GM19043 (cell line): Measurements from ENCODE around the gene TTC3.

Source experiments
- ATAC-seq: cut with Tn5 transposase; IDR thresholded peaks from one replicate; pipeline ENCODE4 v1.9.1; 2021; ENCODE audit warnings: low read depth; ENCODE audit not compliant: unreplicated experiment

TTC3 gene

GRCh38 chr21:37186983-37187382 is 113.9 kb downstream of the TTC3 start:
- ATAC-seq, result no peak

GRCh38 chr21:37188825-37189224 is 115.8 kb downstream of the TTC3 start:
- ATAC-seq, result no peak

GRCh38 chr21:37192019-37192418 is 119.0 kb downstream of the TTC3 start:
- no peak for ATAC-seq

DNA sequence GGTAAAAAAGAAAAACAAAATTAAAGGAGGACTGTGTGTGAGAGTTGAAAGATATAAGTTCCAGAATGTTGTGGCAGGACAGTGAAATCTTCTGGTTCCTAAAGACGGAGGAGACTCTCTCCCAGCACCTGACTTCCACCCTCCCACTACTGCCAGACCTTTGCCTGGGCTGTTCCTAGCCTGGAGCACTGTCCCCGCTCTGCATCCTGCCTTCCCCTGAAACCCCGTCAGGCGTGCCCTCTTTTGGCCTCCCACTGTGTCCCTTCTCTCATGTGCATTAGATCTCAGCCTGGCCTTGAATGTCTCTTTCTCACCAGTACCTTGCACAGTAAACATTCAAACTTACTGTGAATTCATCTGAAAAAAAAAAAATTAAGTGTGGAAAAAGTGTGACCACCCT is 120.0 kb downstream of the TTC3 start:
- no peak for ATAC-seq

DNA sequence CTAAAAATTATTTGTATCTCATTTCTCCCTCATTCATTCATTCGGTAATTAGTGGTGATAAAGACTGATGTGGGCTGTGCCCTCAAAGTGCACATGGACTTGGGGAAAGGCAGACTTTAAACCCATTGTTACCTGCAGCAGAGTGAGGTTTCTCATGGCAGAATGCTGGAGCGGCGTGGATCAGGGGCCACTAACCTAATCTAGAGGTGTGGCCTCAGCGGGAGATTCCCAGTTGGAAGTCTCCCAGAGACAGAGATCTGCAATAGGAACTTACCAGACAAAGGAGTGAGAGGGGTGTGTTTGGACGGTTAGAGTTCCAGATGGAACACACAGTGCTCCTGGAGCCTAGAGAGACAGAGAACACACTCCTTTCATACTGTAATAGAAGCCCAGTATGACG is 120.6 kb downstream of the TTC3 start:
- ATAC-seq, result no peak

DNA sequence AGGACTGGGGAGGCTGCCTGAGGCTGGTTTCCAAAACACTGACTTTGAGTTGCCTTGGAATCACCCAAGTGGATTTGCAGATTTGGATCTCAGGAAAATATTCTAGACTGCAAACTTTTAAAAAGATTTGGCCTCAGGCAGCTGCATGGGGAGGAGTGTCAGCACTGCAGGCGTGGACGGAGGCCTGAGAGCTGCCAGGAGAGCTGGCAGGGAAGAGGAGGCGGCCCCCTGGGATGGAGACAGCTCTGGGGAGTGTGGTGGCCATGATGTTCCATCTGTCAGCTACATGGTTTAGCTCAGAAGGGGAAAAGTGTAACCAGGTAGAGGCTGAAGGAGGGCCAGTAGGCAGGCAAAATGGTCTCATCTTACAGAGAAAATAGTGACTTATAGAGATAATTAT is 122.0 kb downstream of the TTC3 start:
- no peak for ATAC-seq

DNA sequence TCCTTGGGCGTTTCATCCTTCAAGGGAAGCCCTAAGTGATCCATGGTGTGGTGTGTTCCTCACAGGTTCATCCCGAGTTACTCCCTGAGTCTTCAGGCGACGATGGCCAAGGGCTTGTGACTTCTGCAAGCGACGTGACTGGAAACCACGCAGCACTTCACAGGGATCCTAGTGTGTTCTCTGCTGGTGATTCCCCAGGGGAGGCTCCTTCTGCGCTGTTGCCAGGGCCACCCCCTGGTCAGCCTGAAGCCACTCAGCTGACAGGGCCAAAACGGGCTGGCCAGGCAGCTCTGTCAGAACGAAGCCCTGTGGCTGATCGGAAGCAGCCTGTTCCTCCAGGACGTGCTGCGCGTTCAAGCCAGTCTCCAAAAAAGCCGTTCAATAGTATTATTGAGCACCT is 122.6 kb downstream of the TTC3 start:
- no peak for ATAC-seq

GRCh38 chr21:37196847-37197246 is 123.8 kb downstream of the TTC3 start:
- ATAC-seq, result no peak

GRCh38 chr21:37197746-37198145 is 124.7 kb downstream of the TTC3 start:
- no peak for ATAC-seq

DNA sequence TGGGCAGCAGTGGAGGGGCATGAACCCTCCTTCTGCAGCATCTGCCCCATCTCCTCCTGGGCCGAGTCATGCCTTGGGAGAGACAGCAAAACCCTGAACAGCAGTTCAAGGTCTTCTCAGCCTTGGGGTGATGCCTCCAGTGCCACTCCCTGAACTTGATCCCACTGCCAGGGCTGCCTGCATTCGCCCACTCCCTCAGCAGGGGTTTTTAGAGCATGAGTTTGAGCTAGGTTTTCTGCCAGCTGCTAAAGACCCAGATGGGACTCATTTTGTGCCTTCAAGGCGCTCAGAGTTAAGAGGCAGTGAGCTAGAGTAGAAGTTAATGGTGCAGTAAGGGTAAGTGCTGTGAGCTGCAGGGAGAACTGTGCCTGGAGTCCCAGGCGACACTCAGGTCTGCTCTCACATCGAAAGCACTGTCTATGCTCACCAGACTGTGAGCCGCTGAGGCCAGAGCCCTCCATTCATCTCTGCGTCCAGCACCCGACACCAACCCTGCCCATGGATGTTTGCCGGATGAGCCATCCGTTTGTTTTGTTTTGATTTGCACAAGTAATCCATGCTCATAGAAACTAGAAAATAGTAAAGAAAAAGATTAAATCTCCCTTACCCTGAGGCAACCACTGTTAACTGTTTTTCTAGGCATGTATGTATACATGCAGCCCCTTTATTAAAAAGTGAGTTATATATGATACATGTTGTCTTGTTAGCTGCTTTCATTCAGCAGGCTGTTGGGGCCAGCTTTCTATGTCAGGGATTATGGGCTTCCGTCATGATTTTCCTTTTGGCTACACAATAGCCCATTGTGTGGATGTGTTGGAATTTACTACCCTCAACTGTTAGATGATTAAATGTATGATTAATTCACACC is 126.2 kb downstream of the TTC3 start:
- no peak for ATAC-seq

DNA sequence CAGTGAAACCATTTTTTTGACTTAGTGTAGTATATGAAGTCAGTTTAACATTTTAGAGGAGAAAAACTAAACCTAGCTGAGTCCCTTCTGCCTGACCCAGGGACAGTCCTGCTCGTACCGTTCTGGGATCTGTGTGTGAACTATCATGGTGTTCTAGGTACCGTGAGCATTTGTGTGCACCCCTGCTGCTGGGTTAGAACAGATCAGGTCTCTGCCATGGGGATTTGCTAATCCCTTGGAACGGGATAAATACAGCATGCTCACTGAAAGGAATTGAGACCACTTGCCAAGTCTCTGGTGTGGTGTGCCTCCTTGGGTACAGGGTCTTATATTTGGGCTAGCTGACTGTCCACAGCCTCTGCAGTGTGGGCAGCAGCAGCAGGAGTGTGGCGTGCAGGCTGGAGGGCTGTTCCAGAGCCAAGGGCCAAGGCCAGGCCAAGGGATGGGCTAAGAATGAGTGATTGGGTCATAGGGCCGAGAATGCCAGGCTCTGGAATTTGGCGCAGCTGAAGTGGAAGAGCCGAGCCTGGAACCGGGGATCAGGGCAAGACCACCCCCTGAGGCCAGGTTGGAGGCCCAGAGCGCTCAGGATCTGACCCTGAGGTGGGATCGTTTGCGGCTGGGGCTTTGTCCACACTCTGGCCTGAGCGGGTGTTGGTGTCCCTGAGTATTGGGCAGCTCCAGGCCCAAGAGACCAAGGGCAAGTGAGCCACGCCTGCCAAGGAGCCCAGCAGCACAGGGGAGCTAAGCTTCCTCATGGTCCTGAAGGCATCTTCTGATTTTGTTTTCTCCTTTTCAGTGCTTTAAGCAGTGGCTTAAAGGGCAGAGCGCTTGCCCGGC is 127.8 kb downstream of the TTC3 start:
- ATAC-seq, result no peak

GRCh38 chr21:37202221-37203110 is 129.4 kb downstream of the TTC3 start:
- ATAC-seq, result no peak

- no peak for ATAC-seq
Observed at GRCh38 chr21:37204580-37204979, 131.5 kb downstream of the TTC3 start.

GRCh38 chr21:37206496-37206895 is 133.4 kb downstream of the TTC3 start:
- ATAC-seq, result no peak

GRCh38 chr21:37207441-37208009 is 134.5 kb downstream of the TTC3 start:
- ATAC-seq, result peak; percentile 53

DNA sequence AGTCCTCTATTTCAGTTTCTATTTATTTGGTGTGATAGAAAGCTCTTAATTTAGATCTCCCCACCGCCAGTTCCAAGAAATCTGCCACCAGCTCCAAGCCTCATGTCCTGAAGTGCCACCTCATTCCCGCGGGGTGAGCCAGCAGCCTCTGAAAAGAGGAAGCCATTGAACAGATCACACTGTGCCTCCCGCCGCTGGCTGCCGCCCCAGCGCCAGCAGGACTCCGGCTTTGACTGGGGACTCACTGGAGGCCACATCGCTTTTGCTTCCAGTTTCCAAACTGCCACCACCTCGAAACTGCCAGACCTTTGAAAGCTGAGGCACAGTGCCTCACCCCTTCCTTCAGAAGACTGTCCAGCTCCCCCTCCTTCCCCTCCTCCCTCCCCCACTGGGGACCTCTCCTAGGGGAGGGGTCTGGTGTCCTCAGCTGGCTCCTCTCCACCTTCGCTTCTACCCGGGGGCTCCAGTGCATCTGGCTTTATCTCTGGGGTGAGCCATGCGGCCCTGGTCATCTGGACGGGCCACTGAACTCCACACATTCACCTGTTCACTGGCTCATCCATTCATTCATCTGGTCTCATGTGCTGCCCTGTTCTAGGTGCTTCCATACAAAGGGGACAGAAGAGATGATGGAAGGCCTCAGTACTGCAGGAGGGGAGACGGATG is 135.1 kb downstream of the TTC3 start:
- ATAC-seq, result peak; percentile 56

GRCh38 chr21:37208741-37209225 is 135.7 kb downstream of the TTC3 start:
- ATAC-seq, result no peak

DNA sequence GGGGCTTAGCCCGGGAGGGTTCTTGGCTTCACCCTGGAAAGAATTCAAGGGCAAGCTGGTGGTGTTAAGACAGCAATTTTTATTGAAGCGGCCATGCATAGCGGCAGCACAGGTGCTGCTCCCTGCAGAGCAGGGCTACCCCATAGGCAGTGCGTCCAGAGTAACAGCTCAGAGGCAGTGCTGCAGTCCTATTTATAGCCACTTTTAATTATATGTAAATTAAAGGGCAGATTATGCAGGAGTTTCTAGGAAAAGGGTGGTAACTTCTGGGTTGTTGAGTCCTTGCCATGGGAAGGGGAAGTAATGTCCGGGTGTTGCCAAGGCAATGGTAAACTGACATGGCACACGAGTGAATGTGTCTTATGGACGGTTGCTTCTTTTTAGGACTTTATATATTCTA is 137.1 kb downstream of the TTC3 start:
- no peak for ATAC-seq

GRCh38 chr21:37210799-37211198 is 137.7 kb downstream of the TTC3 start:
- ATAC-seq, result no peak

- ATAC-seq, result no peak
Observed at GRCh38 chr21:37214952-37215351, 141.9 kb downstream of the TTC3 start.
